Stimulated activated CD4-positive, alpha-beta T cell treated with anti-CD3 and anti-CD28 coated beads, Interleukin-15, amount 100 ng/mL, for 24 hours (primary cell): Measurements from ENCODE around the gene KRTAP10-11.
"Not testable (repeated sequence)": the region's sequence is repeated elsewhere in the genome, so short reads cannot be mapped to it uniquely, and the experiment has no call there.

Experiments
- DNase-seq: peaks from one replicate; pipeline ENCODE4 v3.0.0-alpha.2; 2020

Gene KRTAP10-11

DNA sequence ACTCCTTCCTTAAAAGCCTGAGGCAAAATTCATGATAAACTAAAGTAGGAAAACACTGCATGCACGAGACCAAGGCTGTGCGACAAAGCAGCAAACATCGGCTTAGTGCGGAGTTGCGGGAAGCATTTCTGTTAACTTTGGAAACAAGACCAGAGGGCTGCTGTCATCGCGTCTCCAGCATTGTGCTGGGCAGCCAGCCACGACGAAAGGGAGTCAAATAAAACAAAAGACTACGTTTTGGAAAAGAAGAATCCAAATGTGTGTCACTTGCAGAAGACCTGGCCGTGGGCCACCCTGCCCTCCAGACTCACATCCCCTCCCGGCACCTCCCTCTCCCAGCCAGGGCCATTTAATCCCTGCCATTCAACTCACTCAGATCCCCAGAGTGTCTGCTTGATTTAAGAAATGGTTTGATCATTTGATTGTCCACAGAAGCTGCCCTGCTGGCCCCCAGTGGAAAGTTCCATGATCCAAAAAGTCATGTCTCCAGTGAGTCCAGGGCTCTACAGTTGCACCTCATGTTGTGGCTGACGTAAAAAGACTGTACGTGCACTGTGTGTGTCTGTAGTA lies 2.4 kb upstream of the KRTAP10-11 start:
- DNase-seq, result no peak

- no peak for DNase-seq
Measured at GRCh38 chr21:44644878-44645277, 1.3 kb upstream of the KRTAP10-11 start.

DNA sequence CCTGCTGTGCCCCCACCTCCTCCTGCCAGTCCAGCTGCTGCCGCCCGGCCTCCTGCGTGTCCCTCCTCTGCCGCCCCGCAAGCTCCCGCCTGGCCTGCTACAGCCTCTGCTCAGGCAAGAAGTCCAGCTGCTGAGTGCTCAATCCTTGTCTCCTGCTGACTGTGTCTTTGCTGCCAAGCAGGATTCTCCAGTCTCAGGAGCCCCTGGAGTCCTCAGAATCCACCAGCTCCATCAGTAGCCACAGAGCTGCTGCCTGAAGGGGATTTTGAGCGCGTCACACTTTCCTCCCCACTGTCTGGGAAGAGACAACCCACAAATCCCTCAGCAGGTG lies 973 bp downstream of the KRTAP10-11 start:
- no peak for DNase-seq

DNA sequence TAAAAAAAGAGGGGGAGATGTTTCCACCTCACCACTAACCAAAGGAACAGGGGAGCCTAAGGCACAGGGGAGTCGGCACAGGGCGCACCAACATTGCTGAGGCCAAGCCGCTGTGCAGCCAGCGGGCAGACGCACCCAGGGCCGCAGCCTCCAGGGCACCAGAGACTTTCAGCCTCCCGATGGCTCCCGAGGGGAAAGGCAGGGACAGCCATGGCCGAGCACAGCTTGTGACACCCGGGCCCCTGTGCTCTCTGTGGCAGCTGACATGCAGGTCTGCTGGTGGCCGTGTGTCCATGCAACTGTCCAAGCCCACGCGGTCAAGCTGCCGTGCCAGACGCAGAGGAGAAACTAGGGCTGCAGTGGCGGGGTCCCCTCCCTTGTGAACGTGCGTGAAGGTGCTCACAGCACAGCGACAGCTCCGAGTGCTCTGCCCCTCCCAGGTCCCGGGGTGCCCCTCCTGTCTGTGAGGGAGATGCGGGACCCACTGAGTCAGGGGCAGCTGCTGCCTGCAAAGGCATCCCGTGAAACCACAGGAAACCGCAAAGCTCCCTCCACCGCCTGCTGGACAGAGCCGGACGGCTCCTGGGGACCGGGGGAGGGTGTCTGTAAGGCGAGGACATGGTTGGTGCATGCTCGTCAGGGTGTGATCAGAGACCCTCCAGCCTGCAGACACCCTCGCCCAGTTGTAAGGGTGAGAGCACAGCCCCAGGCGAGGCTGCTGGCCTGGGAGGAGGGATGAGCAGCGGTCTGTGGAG lies 2.5 kb downstream of the KRTAP10-11 start:
- DNase-seq, result no peak

- DNase-seq, result no peak
Measured at GRCh38 chr21:44649521-44650100, 3.4 kb downstream of the KRTAP10-11 start.

DNA sequence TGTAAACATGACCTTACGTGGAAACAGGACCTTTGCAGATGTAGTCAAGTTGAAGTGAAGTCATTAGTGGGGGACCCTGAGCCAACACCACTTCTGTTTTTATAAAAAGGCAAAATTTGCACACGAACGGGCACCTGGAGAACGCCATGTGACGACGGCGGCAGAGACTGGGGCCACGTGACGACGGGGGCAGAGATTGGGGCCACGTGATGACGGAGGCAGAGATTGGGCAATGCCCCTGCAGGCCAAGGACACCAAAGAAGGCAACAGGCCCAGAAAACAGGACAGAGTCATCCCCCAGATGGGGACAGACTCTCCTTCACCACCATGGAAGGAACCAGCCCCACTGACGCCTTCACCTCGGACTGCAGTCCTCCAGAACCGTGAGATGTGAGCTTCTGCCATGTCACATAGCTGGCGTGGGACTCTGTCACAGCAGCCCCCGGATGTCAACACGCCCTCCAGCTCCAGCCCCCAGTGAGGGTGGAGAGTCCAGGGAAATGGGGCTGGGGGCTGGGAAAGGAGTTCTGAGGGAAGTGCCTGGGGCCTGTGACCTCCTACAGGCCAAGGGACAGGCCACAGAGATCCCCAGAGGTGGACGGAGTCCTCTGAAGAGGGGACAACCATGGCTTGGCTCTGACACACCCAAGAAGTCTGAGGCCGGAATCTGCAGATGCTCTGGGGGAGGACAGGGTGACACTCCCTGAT lies 4.2 kb downstream of the KRTAP10-11 start:
- DNase-seq, result no peak

DNA sequence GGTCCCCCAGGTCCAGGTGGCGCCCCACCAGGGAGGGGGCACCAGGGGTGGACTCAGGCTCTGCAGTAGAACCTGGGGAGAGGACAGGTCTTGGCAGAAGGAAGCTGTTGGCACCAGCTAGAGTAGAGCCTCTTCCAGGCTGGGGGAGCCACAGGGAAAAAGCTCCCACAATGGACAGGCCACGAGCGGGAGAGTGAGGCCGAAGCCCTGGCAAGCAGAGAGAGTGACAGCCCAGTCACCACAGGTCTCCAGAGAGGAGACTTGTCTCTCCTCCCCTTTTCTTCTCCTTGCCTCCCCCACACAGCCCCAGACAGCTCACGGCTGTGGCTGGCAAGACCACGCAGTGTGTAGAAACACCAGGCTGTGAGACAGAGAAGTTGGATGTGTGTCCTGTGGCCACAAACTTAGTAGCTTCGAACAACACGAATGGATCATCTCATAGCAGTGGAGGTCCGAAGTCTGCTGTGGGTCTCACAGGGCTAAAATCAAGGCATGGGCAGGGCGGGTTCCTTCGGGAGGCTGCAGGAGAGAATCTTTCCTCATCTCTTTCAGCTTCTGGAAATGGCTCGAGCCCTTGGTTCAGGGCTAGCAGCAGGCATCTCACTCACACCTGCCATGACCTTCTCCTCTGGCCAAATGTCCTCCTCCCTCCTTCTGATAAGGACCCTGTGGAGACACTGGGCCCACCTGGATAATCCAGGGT lies 4.9 kb downstream of the KRTAP10-11 start:
- no peak for DNase-seq

DNA sequence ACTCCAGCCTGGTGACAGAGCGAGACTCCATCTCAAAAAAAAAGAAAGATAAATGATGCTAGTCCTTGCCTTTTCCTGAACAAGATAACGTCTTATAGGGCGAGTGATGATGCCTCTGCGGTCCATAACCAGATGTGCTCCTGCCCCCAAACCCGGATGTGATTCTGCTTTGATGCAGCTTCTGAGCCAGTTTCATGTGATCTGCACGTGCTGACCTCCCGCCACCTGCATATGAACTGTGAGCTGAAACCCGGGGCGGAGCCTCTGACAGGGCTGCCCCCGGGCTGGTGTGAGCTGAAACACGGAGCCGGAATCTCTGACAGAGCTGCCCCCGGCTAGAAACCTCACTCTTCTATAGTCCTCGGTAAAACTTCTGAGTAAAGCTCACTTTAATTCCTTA lies 6.9 kb downstream of the KRTAP10-11 start:
- no peak for DNase-seq

GRCh38 chr21:44653656-44654575 lies 7.7 kb downstream of the KRTAP10-11 start:
- peak; percentile 22 for DNase-seq

DNA sequence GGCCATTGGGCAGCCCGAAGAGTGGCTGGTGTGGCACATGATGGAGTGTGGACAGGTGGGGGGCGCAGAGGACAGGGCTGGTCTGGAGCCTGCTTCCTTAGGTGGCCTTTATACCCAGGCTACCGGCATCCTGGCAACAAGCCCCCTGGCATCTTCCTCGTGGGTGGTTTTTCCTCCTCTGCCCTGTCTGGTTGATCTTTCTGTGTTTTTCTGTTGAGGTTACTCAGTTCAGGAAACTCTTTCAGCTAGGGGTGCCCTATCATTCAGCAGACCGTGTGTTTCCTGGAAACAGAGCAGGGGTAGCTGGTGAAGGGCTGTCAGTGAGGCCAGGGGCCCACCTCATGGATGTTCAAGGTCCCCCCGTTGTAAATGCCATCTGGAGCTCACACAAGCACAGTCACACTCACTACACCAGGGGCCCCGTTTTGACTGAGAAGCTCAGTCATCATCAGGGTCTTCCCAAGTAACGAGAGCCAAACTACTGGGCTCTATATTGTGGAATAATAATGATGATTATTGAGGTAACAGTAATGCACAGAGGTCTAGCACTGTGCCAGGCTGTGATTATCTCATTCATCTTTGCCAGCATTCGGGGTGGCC lies 8.5 kb downstream of the KRTAP10-11 start, which contains the start of gene KRTAP12-4:
KRTAP12-4 (minus strand) TSS at position 84 of the 600 bp plus-strand sequence; CDS start at position 39, 45 bp downstream.
- DNase-seq, result no peak

GRCh38 chr21:44656868-44657267 lies 10.7 kb downstream of the KRTAP10-11 start:
- no peak for DNase-seq

DNA sequence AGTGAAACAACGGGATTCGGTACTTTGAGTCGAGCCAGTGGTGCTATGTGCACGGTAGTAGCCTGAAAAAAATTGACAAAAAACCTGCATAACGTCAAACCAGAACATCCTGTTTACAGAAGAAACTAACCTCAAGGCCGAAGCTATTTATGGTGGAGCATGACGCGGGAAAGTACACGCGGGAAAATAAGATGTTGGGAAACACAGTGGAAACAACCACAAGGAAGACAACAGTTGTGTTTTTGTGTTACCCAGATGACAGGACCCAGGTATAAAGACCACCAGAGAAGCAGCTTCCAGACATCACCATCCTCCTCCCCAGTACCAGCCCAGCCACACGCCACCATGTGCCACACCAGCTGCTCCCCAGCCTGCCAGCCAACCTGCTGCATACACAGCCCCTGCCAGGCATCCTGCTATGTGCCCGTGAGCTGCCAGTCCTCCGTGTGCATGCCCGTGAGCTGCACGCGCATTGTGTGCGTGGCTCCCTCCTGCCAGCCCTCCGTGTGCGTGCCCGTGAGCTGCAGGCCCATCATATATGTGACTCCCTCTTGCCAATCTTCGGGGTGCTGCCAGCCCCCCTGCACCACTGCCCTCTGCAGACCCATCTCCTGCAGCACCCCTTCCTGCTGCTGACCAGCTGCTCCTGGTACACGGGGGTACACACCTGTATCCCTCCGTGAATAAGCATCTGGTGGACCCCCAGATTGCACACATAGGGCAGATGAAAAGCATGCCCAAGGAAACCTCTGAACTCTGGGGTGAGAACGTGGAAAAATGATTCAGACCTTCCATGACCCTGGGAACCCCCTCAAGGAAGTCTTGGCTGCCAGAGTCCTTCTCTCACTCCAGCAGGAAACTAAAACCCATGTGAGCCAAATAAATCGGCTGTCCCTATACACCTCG lies 11.7 kb downstream of the KRTAP10-11 start, which contains the start of gene KRTAP12-3:
KRTAP12-3 (plus strand) TSS at position 298 of the 906 bp plus-strand sequence; CDS start at position 346, 48 bp downstream.
- DNase-seq, result peak; percentile 17

- DNase-seq, result no peak
Measured at GRCh38 chr21:44658541-44658910, 12.3 kb downstream of the KRTAP10-11 start.

DNA sequence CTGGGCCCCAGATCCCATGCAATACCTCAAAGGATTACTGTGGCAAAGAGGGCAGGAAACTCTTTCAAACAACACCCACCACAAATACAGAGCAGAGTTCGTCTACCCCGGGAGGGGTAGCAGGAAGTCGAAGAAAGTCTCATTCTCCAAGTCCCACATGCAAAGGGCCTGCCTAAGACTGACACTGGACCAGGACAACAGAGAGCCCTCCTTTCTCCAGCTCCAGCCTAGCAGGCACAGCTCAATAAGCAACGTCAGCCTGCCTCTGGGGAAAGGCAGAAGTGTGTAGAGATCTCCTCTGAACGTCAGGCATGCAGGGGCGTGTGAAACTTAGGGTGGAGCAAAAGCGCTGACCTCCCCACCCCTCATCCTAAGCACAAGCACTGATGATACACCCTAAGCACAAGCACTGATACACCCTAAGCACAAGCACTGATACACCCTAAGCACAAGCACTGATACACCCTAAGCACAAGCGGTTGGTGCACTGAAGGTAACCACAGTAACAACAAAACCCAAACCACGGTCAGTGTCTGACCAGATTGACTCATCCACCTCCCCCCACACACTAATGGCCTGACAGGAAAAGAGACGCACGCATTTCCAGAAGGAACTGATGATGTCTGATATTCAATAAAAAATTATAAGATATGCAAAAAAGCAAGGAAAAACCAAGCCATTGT lies 12.8 kb downstream of the KRTAP10-11 start:
- DNase-seq, result no peak

DNA sequence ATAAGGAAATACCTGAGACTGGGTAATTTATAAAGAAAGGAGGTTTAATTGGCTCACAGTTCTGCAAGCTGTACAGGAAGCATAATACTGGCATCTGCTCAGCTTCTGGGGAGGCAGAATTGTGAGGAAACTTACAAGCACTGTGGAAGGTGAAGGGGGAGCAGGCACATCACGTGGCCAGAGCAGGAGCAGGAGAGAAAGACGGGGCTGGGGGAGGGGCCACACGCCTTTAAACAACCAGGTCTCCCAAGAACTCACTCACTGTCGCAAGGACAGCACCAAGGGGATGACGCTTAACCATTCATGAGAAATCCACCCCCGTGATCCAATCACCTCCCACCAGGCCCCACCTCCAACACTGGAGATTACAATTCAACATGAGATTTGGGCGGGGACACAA lies 15.4 kb downstream of the KRTAP10-11 start:
- not testable (repeated sequence) for DNase-seq

DNA sequence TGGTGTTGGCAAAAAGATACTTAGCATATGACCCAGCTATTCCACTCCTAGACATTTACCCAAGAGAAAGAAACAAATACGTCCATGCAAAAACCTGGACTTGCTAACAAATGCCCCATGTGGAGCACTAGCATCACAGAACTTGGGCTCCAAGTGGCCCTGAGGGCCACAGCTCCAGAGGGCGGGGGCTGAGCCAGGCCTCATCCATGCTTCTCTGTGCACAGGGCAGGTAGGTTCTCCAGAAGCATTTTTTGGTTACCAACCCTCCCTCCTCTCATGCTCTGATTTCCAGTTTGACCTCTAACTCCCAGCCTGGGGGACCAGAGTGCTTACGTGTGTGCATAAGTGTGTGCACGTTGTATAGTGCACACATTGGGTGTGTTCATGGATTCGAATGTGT lies 18.5 kb downstream of the KRTAP10-11 start:
- DNase-seq, result no peak

GRCh38 chr21:44666401-44667320 lies 20.4 kb downstream of the KRTAP10-11 start, which contains the start of gene KRTAP12-2:
TSS of gene KRTAP12-2 (minus strand) at chr21:44666927. CDS start at chr21:44666886, 41 bp downstream.
- DNase-seq, result no peak

DNA sequence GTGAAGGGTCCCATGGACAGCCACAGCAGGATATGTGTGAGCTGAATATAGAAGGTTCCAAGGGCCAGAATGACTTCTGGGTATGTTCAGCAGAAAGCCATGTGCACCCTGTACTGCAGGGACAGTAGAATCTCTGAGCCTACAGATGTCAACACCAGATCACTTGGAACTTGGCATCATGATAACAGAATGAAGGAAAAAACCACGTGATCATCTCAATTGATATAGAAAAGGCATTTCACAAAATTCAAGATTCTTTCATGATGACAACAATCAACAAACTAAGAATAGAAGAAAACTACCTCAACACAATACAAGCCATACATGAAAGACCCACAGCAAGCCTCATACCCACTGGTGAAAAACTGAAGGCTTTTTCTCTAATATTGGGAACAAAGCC lies 21.4 kb downstream of the KRTAP10-11 start:
- no peak for DNase-seq
